ENCODE data around the gene ZNF582.

GRCh38 chr19:56367829-56368711 is 25.3 kb downstream of the ZNF582 start:
- TF ChIP-seq GATA2 (CRISPR knock-in tag; IDR thresholded peaks at IDR 0.05) = no peak
- no peak for TF ChIP-seq NFIC (IDR thresholded peaks at IDR 0.05; ENCODE audit: borderline replicate concordance)
